HG02588 (cell line): ENCODE data around the gene ATP12A.

ENCODE experiments used
- ATAC-seq: cut with Tn5 transposase; IDR thresholded peaks from one replicate; pipeline ENCODE4 v1.9.1; 2021; ENCODE audit warnings: mild to moderate bottlenecking, moderate library complexity; ENCODE audit not compliant: unreplicated experiment

ATP12A gene

DNA sequence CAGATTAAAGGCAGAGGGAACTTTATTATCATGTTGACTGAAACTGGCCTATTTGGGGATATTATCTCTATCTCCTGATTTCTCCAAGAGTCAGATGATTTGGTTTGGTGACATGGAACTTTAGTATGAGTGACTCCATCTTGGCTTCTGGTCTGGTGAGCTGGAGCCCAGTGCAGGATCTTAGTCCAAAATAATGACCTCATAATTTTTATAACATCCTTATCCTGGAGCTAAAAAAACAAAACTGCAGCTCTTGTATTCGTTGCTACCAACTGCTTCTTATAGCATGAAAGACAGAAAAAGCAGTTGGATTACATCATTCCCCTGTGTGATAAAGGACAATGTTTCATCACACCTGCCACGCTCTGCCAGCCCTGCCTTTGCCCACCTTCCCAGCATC lies 44.5 kb downstream of the ATP12A start:
- no peak for ATAC-seq

- ATAC-seq, result no peak
Measured at GRCh38 chr13:24725379-24725778, 45.2 kb downstream of the ATP12A start.

DNA sequence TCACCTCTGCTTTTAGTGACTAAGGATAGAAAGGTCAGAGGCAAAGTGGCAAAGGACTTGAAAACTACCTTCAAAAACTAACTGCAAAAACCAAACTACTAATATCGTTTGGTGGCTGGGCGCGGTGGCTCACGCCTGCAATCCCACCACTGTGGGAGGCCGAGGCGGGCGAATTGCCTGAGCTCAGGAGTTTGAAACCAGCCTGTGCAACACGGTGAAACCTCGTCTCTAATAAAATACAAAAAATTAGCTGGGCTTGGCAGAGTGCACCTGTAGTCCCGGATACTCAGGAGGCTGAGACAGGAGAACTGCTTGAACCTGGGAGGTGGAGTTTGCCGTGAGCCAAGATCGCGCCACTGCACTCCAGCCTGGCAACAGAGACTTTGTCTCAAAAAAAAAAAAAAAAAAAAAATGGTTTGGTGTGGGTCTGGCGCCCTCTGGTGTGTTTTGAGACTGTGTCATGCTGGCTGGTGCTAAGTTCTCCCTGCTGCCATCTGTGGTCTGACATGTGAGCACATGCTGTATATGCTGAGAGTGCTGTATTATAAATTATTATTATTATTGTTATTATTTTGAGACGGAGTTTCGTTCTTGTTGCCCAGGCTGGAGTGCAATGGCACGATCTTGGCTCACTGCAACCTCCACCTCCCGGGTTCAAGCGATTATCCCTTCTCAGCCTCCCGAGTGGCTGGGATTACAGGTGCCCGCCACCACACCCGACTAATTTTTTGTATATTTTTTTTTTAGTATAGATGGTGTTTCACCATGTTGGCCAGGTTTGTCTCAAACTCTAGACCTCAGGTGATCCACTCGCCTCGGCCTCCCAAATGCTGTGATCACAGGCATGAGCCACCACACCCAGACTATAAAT lies 47.8 kb downstream of the ATP12A start:
- ATAC-seq, result peak; percentile 80

GRCh38 chr13:24730873-24731567 lies 50.8 kb downstream of the ATP12A start:
- ATAC-seq, result peak; percentile 62

DNA sequence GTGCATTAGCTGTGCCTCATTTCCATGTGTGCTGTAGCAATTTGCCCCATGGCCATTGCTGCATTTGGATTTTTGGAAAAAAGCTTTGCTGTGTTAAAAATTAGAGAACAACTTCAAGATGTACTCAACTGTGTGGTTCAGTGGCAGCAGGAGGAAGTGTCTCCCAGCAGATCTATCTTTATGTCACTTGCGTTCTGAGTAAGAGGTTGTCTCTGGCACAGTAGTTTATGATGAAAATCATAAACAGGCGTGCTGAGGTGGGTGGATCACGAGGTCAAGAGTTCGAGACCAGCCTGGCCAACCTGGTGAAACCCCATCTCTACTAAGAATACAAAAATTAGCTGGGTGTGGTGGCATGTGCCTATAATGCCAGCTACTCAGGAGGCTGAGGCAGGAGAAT lies 54.7 kb downstream of the ATP12A start:
- ATAC-seq, result no peak

DNA sequence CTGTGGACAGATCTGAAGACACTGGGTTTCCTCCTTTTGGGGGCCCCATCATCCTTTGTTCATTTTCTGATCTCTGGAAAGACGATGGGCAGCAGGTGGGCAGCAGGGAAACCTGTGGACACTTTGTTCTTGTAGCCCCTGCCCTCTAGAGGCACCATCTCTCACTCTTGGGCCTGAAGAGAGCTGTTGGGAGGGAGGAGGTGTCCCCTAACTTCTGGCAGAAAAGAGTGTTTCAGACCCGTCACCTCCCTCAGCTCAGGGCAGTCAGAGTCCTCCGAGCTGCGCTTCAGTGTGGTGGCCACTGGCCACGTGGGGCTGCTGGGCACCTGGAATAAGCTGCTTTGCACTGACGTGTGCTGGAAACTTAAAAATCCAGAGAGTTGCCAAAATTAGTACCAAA lies 56.8 kb downstream of the ATP12A start:
- ATAC-seq, result no peak

DNA sequence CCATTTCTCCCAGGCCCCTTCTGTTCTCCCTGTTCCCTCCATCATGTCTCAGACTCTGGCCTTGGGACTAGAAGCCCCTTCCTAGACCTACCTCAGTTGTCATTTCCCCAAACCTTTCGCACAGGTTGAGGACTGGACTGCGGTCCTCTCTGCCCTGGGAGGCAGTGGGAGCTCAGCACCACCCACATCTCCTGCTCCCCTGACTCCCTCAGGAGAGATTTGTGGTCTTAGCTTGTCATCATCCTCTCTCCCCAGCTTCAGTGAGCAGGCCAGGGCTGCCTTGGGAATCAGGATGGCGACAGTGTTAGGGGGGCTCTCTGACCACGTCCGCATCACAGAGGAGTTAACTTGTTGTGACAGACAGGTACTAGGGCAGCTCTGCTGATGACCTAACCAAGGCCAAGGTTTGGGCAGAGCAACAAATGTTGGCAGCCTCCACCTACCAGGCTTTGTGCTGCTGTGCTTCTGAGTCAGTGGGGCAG lies 58.2 kb downstream of the ATP12A start:
- ATAC-seq, result no peak

- no peak for ATAC-seq
Measured at GRCh38 chr13:24740014-24740890, 60.0 kb downstream of the ATP12A start.

DNA sequence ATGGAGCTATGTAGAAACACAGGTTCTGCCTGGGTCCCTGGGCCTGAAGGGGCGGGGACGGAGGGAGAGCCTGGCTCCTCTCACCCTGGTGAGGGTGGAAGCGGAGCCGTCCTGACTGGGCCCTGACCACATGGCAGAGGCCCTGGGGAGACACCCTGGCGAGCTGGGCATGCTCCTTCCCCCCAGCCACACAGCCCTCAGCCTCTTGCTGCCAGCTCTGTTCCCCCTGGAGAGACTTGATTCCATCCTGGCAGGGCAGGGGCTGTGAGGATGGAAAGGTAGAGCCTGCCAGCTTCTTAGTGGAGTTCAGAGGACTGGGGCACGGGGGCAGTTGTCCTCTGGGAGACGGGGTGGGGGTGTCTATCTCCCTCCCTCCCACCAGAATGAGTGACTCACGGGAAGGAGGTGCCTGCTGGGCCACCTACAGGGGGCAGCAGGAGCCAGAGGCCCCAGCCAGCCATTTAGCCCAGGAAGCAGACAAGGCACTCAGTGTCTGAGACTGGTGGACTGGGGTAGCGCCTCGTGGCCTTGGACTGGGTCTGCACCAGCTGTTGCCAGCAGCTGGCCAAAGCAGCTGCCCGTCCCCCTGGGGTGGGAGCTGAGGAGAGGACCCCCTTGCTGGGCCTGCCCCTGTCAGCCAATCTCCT lies 60.9 kb downstream of the ATP12A start:
- ATAC-seq, result no peak

GRCh38 chr13:24741791-24742190 lies 61.6 kb downstream of the ATP12A start:
- ATAC-seq, result no peak

DNA sequence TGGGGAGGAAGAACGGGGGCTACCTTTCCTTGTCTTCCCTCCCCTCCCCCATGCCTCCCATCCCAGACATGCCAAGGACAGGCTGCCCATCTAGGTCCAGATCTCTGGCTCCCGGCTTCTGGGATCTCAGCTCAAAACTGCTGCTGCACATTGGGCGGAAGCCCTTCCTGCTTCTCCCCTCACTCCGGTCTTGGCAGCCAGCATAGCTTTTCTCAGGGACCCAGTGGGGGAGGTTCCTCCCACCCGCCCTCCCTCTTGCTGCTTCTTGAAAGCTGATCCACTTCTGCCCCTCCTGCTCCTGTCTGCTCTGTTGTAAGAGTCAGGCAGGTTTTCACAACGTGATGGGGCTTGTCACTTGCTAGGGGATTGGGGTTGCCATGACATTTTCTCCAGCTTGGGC lies 62.1 kb downstream of the ATP12A start:
- ATAC-seq, result no peak

- ATAC-seq, result no peak
Measured at GRCh38 chr13:24742977-24743376, 62.8 kb downstream of the ATP12A start.

DNA sequence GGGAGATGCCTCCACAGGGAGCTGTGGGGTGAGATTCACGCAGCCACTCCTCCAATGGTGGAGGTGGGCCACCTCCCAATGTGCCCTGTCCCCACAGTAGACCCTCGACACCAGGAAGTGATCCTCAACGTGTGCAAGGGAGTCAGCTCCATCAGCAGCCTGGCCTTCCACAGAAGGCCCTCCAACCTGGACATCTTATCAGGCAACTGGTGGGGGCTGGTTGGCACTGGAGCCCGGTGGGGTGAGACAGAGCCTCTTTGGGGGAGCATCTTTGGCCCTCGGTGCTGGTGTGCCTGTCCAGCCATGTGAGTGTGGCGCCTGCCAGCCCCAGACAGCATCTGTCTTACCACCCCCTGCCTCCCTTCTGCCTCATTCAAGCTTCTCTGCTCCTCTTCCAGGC lies 64.0 kb downstream of the ATP12A start:
- no peak for ATAC-seq

DNA sequence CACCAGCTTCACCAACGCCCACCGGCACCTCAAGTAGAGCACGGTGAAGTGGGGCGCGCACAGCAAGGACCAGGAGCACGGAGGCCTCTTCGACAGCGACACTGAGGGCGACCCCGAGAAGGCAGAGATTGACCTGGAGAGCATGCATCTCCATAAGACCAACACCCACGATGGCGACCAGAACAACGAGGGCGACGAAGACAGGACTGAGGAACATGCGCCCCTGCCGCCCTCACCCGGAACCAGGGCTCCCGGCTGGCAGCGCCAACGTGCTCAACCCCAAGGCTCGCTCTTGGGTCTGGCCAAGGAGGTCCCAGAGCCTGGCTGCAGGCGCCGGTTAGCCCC lies 65.3 kb downstream of the ATP12A start:
- ATAC-seq, result no peak

DNA sequence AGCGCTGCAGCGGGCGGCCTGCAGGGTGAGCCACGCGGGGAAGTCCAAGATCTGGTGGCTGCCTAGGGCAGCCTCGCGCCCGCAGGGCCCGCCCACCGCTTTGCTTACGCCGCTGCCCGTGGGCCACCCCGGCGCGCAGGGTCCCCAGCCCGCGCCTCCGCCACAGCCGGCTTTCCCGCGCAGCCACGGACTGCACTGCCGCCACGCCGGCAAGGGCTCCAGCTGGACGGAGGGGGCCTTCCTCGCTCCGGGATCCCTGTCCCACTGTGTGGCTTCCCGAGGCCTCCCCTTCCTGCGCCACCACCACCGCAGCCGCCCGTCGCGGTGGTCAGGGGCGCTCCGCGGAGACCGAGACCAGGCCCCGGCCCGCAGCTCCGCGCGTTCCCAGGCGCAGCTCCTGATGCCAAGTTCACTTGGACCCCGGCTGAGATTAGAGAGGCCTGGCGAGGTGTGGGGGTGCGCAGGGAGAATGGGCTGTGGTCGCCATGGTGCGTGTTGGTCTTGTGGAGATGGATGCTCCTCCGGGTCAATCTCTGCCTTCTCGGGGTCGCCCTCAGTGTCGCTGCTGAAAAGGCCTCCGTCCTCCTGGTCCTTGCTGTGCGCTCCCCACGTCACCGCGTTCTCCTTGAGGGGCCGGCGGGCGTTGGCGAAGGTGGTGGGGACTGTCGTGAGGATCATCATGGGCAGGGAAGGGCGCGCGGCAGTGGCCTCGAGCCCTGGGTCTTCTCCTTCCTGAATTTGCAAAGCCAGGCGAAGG lies 65.8 kb downstream of the ATP12A start:
- ATAC-seq, result no peak

- ATAC-seq, result no peak
Measured at GRCh38 chr13:24746618-24747247, 66.5 kb downstream of the ATP12A start.

DNA sequence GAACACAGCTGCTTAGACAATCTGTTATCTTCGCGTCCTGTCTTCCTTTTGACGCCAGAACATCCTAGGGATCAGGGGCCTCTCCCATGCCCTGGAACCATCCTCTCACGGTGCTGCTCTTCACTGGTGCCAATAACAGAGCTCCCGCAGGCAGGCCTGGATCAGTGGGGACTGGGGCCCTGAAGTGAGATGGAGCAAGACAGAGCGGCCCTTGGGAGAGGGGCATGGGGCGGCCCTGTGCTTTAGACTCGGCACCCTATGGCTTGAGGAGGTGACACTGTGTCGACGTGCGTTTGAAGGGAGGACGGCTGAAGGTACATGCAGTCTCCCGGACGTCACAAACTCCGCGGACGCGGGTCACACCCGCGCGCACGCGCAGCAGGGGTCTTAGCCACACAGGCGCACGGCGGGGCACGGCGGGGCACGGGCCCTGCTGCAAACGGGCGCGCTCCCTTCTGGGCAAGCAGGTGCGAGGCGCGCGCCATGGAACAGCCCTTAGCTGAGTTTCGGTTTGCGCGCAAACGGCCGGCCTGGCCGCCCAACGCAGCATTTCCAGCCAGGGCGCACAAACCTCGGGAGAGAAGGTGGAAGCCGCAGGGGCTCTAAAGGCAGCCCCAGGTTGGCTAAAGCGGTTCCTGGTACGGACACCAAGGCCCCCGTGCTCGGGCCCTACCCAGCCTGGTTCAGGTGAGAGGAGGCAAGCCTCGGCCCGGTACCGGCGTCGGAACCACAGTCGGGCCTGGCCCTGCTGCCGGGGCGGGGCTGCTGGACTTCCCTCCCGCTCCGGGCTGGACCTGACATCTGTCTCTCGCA lies 67.2 kb downstream of the ATP12A start:
- no peak for ATAC-seq

DNA sequence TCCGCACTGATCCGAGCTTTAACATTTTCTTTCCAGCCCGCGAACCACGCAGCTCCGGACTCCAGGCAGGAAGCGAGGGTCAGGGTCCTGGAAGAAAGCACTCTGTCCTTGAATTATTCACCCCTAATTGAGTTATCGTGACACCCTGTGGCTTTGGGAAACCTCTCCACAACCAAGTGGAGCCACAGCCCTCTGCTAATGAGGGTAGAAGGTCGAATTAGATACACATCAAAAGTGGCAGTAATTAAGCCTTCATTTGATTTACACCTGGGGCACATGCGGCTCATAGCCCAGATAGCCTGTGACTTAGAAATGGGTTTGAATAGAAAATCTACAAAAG lies 67.8 kb downstream of the ATP12A start:
- ATAC-seq, result no peak

- no peak for ATAC-seq
Measured at GRCh38 chr13:24759197-24759596, 79.0 kb downstream of the ATP12A start.
